Stimulated activated naive CD4-positive, alpha-beta T cell treated with Interleukin-2 at 50 U/mL for 16 hours (primary cell): ENCODE data around the gene ZBTB25.

Experiments
- DNase-seq: peaks from one replicate; lab custom pipeline; 2025; lab: John Stamatoyannopoulos, UW

Gene ZBTB25

GRCh38 chr14:64475585-64476273, 27.9 kb downstream of the ZBTB25 start:
- no peak for DNase-seq

GRCh38 chr14:64474698-64475097, 28.9 kb downstream of the ZBTB25 start:
- DNase-seq = no peak

- DNase-seq = no peak
Measured at GRCh38 chr14:64474041-64474440, 29.6 kb downstream of the ZBTB25 start.

- DNase-seq = no peak
Measured at GRCh38 chr14:64468451-64468850, 35.2 kb downstream of the ZBTB25 start.

GRCh38 chr14:64467566-64467965, 36.1 kb downstream of the ZBTB25 start:
- no peak for DNase-seq

GRCh38 chr14:64467101-64467500, 36.5 kb downstream of the ZBTB25 start:
- no peak for DNase-seq

- no peak for DNase-seq
Measured at GRCh38 chr14:64465831-64466554, 37.6 kb downstream of the ZBTB25 start.

GRCh38 chr14:64465191-64465822, 38.3 kb downstream of the ZBTB25 start, which contains the start of gene AKAP5:
Gene AKAP5, plus strand, starts transcription at chr14:64465499. Its CDS starts 2,896 bp downstream, at chr14:64468395.
- peak; percentile 52 for DNase-seq

- DNase-seq = no peak
Measured at GRCh38 chr14:64464651-64465050, 39.0 kb downstream of the ZBTB25 start.

GRCh38 chr14:64463873-64464272, 39.8 kb downstream of the ZBTB25 start:
- no peak for DNase-seq

GRCh38 chr14:64463195-64463594, 40.4 kb downstream of the ZBTB25 start:
- DNase-seq = no peak

GRCh38 chr14:64461221-64461620, 42.4 kb downstream of the ZBTB25 start:
- no peak for DNase-seq

- DNase-seq = no peak
Measured at GRCh38 chr14:64459405-64460136, 44.1 kb downstream of the ZBTB25 start.

GRCh38 chr14:64454671-64455070, 49.0 kb downstream of the ZBTB25 start:
- no peak for DNase-seq

GRCh38 chr14:64450255-64450654, 53.4 kb downstream of the ZBTB25 start:
- no peak for DNase-seq

GRCh38 chr14:64447876-64448670, 55.6 kb downstream of the ZBTB25 start:
- DNase-seq = no peak

- DNase-seq = peak; percentile 15
Measured at GRCh38 chr14:64444984-64445845, 58.4 kb downstream of the ZBTB25 start.

GRCh38 chr14:64444140-64444539, 59.5 kb downstream of the ZBTB25 start:
- DNase-seq = no peak

GRCh38 chr14:64442300-64442988, 61.2 kb downstream of the ZBTB25 start:
- no peak for DNase-seq

- no peak for DNase-seq
Measured at GRCh38 chr14:64440494-64440893, 63.1 kb downstream of the ZBTB25 start.
